HepG2 (cell line): ENCODE data around the gene ELP1.

Experiments
- BRD4 ChIP-seq: sonication (generic); formaldehyde crosslinking; IDR thresholded peaks from 2 replicates; pipeline ENCODE4 v1.4.0; 2020; ENCODE audit warnings: missing genetic modification reagents
- FOXJ3 ChIP-seq: sonication (generic); formaldehyde crosslinking; IDR thresholded peaks from 2 replicates; pipeline ENCODE4 v1.4.0; 2020; ENCODE audit warnings: missing genetic modification reagents, mild to moderate bottlenecking, borderline replicate concordance
- HDAC6 ChIP-seq: fragments of 200-600 bp; sonication (generic); IDR thresholded peaks from 2 replicates; pipeline ENCODE4 v1.7.0; 2017; ENCODE audit warnings: mild to moderate bottlenecking, antibody characterized with exemption, low read length, low read depth
- HIVEP1 ChIP-seq: sonication (generic); formaldehyde crosslinking; IDR thresholded peaks from 2 replicates; pipeline ENCODE4 v1.4.0; 2020; ENCODE audit warnings: mild to moderate bottlenecking, missing genetic modification reagents
- KDM1A ChIP-seq: IDR thresholded peaks from 2 replicates; pipeline ENCODE4 v1.6.1; 2016; ENCODE audit warnings: missing compliant biosample characterization
- ZNF225 ChIP-seq: sonication (generic); formaldehyde crosslinking; IDR thresholded peaks from 2 replicates; pipeline ENCODE4 v1.4.0; 2020; ENCODE audit warnings: mild to moderate bottlenecking, missing genetic modification reagents
- ZNF275 ChIP-seq: sonication (generic); formaldehyde crosslinking; IDR thresholded peaks from 2 replicates; pipeline ENCODE4 v1.8.0; 2022; ENCODE audit warnings: missing genetic modification reagents, mild to moderate bottlenecking, inconsistent platforms, borderline replicate concordance
- TF ChIP-seq, protein P1 (sequence below): sonication (generic); formaldehyde crosslinking; IDR thresholded peaks from 2 replicates; pipeline ENCODE4 v1.4.0; 2020; ENCODE audit warnings: missing genetic modification reagents, borderline replicate concordance

- no peak for TF ChIP-seq KDM1A (CRISPR knock-in tag)
- no peak for TF ChIP-seq HIVEP1 (CRISPR knock-in tag)
- TF ChIP-seq, protein P1, sequence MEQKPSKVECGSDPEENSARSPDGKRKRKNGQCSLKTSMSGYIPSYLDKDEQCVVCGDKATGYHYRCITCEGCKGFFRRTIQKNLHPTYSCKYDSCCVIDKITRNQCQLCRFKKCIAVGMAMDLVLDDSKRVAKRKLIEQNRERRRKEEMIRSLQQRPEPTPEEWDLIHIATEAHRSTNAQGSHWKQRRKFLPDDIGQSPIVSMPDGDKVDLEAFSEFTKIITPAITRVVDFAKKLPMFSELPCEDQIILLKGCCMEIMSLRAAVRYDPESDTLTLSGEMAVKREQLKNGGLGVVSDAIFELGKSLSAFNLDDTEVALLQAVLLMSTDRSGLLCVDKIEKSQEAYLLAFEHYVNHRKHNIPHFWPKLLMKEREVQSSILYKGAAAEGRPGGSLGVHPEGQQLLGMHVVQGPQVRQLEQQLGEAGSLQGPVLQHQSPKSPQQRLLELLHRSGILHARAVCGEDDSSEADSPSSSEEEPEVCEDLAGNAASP: no peak
- no peak for TF ChIP-seq ZNF225 (CRISPR knock-in tag)
- no peak for TF ChIP-seq FOXJ3 (CRISPR knock-in tag)
- no peak for TF ChIP-seq ZNF275 (CRISPR knock-in tag)
- no peak for TF ChIP-seq BRD4
- TF ChIP-seq HDAC6: no peak
Observed at GRCh38 chr9:108913391-108913790, 20.5 kb downstream of the ELP1 start.
